Measurements from ENCODE around the gene MAMSTR.
"Not testable (repeated sequence)": the region's sequence is repeated elsewhere in the genome, so short reads cannot be mapped to it uniquely, and the experiment has no call there.

Gene MAMSTR

GRCh38 chr19:48724796-48725753, 5.5 kb upstream of the MAMSTR start:
- in situ Hi-C loops (cut with MboI; ENCODE audit: low pct_unique_long_range_greater_than_20kb, low sequenced_read_pairs): no loop called here
- peak; percentile 94 for DNase-seq

GRCh38 chr19:48722196-48722708, 2.7 kb upstream of the MAMSTR start:
- in situ Hi-C loops (cut with MboI; ENCODE audit: low pct_unique_long_range_greater_than_20kb, low sequenced_read_pairs): no loop called here
- DNase-seq: no peak

- peak; percentile 97 for DNase-seq
- in situ Hi-C loops (cut with MboI; ENCODE audit: low pct_unique_long_range_greater_than_20kb, low sequenced_read_pairs): no loop called here
Observed at GRCh38 chr19:48720613-48721296, 1.2 kb upstream of the MAMSTR start.

- no peak for DNase-seq
- in situ Hi-C loops (cut with MboI; ENCODE audit: low pct_unique_long_range_greater_than_20kb, low sequenced_read_pairs): no loop called here
Observed at GRCh38 chr19:48720251-48720612, 707 bp upstream of the MAMSTR start.

- in situ Hi-C loops (cut with MboI; ENCODE audit: low pct_unique_long_range_greater_than_20kb, low sequenced_read_pairs): no loop called here
- no peak for DNase-seq
Observed at GRCh38 chr19:48718711-48719231, 754 bp downstream of the MAMSTR start.

- DNase-seq; in situ Hi-C loops (cut with MboI; ENCODE audit: low pct_unique_long_range_greater_than_20kb, low sequenced_read_pairs): not testable (repeated sequence)
Observed at GRCh38 chr19:48718106-48718505, 1.4 kb downstream of the MAMSTR start.

GRCh38 chr19:48716562-48717291, 2.8 kb downstream of the MAMSTR start:
- no peak for DNase-seq
- in situ Hi-C loops (cut with MboI; ENCODE audit: low pct_unique_long_range_greater_than_20kb, low sequenced_read_pairs): no loop called here

- no peak for DNase-seq
- in situ Hi-C loops (cut with MboI; ENCODE audit: low pct_unique_long_range_greater_than_20kb, low sequenced_read_pairs): no loop called here
Observed at GRCh38 chr19:48715681-48716171, 3.8 kb downstream of the MAMSTR start.

GRCh38 chr19:48714759-48715675, 4.5 kb downstream of the MAMSTR start:
- DNase-seq: no peak
- in situ Hi-C loops (cut with MboI; ENCODE audit: low pct_unique_long_range_greater_than_20kb, low sequenced_read_pairs): no loop called here

- peak; percentile 100 for DNase-seq
- in situ Hi-C loops (cut with MboI; ENCODE audit: low pct_unique_long_range_greater_than_20kb, low sequenced_read_pairs): no loop called here
Observed at GRCh38 chr19:48713864-48714755, 5.4 kb downstream of the MAMSTR start.

GRCh38 chr19:48713041-48713863, 6.3 kb downstream of the MAMSTR start:
- DNase-seq: peak; percentile 57
- in situ Hi-C loops (cut with MboI; ENCODE audit: low pct_unique_long_range_greater_than_20kb, low sequenced_read_pairs): no loop called here

- in situ Hi-C loops (cut with MboI; ENCODE audit: low pct_unique_long_range_greater_than_20kb, low sequenced_read_pairs): no loop called here
- no peak for DNase-seq
Observed at GRCh38 chr19:48711106-48711662, 8.3 kb downstream of the MAMSTR start.

GRCh38 chr19:48708471-48708870, 11.1 kb downstream of the MAMSTR start:
- DNase-seq: no peak
- in situ Hi-C loops (cut with MboI; ENCODE audit: low pct_unique_long_range_greater_than_20kb, low sequenced_read_pairs): no loop called here

- in situ Hi-C loops (cut with MboI; ENCODE audit: low pct_unique_long_range_greater_than_20kb, low sequenced_read_pairs): no loop called here
Observed at GRCh38 chr19:48705431-48705830, 14.1 kb downstream of the MAMSTR start.

GRCh38 chr19:48703316-48703715, 16.2 kb downstream of the MAMSTR start:
- in situ Hi-C loops (cut with MboI; ENCODE audit: low pct_unique_long_range_greater_than_20kb, low sequenced_read_pairs): no loop called here
- DNase-seq: no peak

More at GRCh38 chr19:48705431-48705830, 14.1 kb downstream of the MAMSTR start:
- DNase-seq: no peak

GRCh38 chr19:48702701-48703100, 16.8 kb downstream of the MAMSTR start:
- DNase-seq: no peak
- in situ Hi-C loops (cut with MboI; ENCODE audit: low pct_unique_long_range_greater_than_20kb, low sequenced_read_pairs): no loop called here
